Measurements from ENCODE around the gene MPPE1. TPM values are rescaled to one million over a fixed set of nuclear protein-coding genes. Genes with fewer than 3 reads are reported as not detected.

MPPE1 gene
- total and polyA plus RNA-seq, 9 donors: 19.9 to 38.0 (median 25.5) TPM

- no peak for DNase-seq
- intact Hi-C loops (cut with DNase I): loop anchor here in 1 of 4 donors (2.0 kb wide), 1 partner anchor 58 kb away; the partner anchor contains the start of gene MPPE1
- Histone ChIP-seq H3K36me3 (no peaks in the 10 kb centered on the region), H3K27me3 (no peaks in the 10 kb centered on the region), H3K9me3 (no peaks in the 10 kb centered on the region), H3K27ac (peak overlapping the region in 1 of 2 donors; percentile 86), H3K4me3 (peak overlapping the region; percentile 53), H3K4me1 (ENCODE audit: insufficient read depth) (peaks cover 2% of the 10 kb centered on the region)
- WGBS, 3 donors: 0% methylated on average over 10 of the region's 10 CpGs
- TF ChIP-seq EP300 (IDR thresholded peaks at IDR 0.05) (peak; percentile 9), CTCF (IDR thresholded peaks at IDR 0.05) (no peak), POLR2A (IDR thresholded peaks at IDR 0.05) (no peak)
Observed at GRCh38 chr18:11850821-11851145, 57.3 kb downstream of the MPPE1 start.

GRCh38 chr18:11849841-11850634, 58.1 kb downstream of the MPPE1 start:
- TF ChIP-seq POLR2A (IDR thresholded peaks at IDR 0.05): no peak
- no peak for TF ChIP-seq EP300 (IDR thresholded peaks at IDR 0.05)
- TF ChIP-seq CTCF (IDR thresholded peaks at IDR 0.05): no peak
- DNase-seq: peak; percentile 37 to 67 (median 60)
- no peaks in the 10 kb centered on the region for H3K27me3 ChIP-seq
- 5 to 18% (median 9%) methylated on average over 17 of the region's 17 CpGs for WGBS, 3 donors
- no peaks in the 10 kb centered on the region for H3K9me3 ChIP-seq
- intact Hi-C loops (cut with DNase I): loop anchor here in 1 of 4 donors (2.0 kb wide), 1 partner anchor 59 kb away; the partner anchor contains the start of gene MPPE1
- H3K36me3 ChIP-seq: no peaks in the 10 kb centered on the region
- peak overlapping the region in 1 of 2 donors; percentile 86 for H3K27ac ChIP-seq
- peak overlapping the region; percentile 53 for H3K4me3 ChIP-seq
- H3K4me1 ChIP-seq (ENCODE audit: insufficient read depth): peaks cover 2% of the 10 kb centered on the region

GRCh38 chr18:11849279-11849678, 58.8 kb downstream of the MPPE1 start:
- intact Hi-C loops (cut with DNase I): no loop called here
- no peak for DNase-seq
- TF ChIP-seq CTCF (IDR thresholded peaks at IDR 0.05): no peak
- TF ChIP-seq EP300 (IDR thresholded peaks at IDR 0.05): no peak
- no peak for TF ChIP-seq POLR2A (IDR thresholded peaks at IDR 0.05)
- Histone ChIP-seq H3K9me3 (no peaks in the 10 kb centered on the region), H3K27me3 (no peaks in the 10 kb centered on the region), H3K4me1 (ENCODE audit: insufficient read depth) (peaks cover 2% of the 10 kb centered on the region), H3K36me3 (no peaks in the 10 kb centered on the region), H3K27ac (peak overlapping the region in 1 of 2 donors; percentile 86), H3K4me3 (no peak overlapping the region)
- 82 to 97% (median 86%) methylated on average over 7 of the region's 7 CpGs for WGBS, 3 donors

GRCh38 chr18:11847811-11848210, 60.3 kb downstream of the MPPE1 start:
- no peak for DNase-seq
- Histone ChIP-seq H3K36me3 (no peaks in the 10 kb centered on the region), H3K9me3 (no peaks in the 10 kb centered on the region), H3K27me3 (no peaks in the 10 kb centered on the region), H3K27ac (no peak overlapping the region), H3K4me3 (no peak overlapping the region), H3K4me1 (ENCODE audit: insufficient read depth) (no peaks in the 10 kb centered on the region)
- WGBS, 3 donors: 81 to 85% (median 82%) methylated on average over 4 of the region's 4 CpGs
- intact Hi-C loops (cut with DNase I): no loop called here
- TF ChIP-seq POLR2A (IDR thresholded peaks at IDR 0.05) (no peak), EP300 (IDR thresholded peaks at IDR 0.05) (no peak), CTCF (IDR thresholded peaks at IDR 0.05) (no peak)
